HG02571 (cell line): ENCODE results near the gene MANSC1.
"Not testable (repeated sequence)": the region's sequence is repeated elsewhere in the genome, so short reads cannot be mapped to it uniquely, and the experiment has no call there.

Experiments
- ATAC-seq: cut with Tn5 transposase; IDR thresholded peaks from one replicate; pipeline ENCODE4 v1.9.1; 2021; ENCODE audit warnings: mild to moderate bottlenecking, moderate library complexity; ENCODE audit not compliant: unreplicated experiment

MANSC1 gene

GRCh38 chr12:12327802-12328201, 22.2 kb downstream of the MANSC1 start:
- ATAC-seq = no peak

DNA sequence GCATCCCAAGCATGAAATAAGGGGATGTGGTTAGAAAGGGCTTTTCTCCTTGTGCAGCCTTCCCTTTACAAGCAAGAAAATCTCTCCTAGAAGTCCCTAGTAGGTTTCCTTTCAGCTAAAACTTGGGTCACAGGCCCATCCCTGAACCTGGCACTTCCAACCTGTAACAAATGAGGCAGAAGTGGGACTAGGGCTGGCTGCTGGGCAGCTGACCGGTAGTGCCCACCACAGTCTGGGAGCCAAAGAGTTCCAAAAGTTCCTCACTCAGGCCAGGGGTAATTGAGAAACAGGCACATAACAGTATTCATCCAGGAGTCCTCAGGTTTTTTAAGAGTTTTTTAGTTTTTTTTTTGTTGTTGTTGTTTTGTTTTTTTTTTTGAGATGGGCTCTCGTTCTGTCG, 23.8 kb downstream of the MANSC1 start:
- no peak for ATAC-seq

- no peak for ATAC-seq
These were observed 26.5 kb downstream of the MANSC1 start for GRCh38 chr12:12323591-12323990.

- no peak for ATAC-seq
These were observed 26.9 kb downstream of the MANSC1 start for GRCh38 chr12:12323118-12323517.

GRCh38 chr12:12319451-12320183, 30.4 kb downstream of the MANSC1 start:
- no peak for ATAC-seq

- no peak for ATAC-seq
These were observed 34.2 kb downstream of the MANSC1 start for GRCh38 chr12:12315838-12316237.

DNA sequence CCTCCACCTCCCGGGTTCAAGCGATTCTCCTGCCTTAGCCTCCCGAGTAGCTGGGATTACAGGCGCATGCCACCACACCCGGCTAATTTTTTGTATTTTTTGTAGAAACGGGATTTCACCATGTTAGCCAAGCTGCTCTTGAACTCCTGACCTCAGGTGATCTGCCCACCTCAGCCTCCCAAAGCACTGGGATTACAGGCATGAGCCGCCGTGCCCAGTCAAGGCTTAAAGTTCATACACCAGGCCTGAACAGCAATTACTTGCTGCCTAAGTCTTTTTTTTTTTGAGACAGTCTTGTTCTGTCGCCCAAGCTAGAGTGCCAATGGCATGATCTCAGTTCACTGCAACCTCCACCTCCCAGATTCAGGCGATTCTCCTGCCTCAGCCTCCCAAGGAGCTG, 39.3 kb downstream of the MANSC1 start:
- ATAC-seq = not testable (repeated sequence)

DNA sequence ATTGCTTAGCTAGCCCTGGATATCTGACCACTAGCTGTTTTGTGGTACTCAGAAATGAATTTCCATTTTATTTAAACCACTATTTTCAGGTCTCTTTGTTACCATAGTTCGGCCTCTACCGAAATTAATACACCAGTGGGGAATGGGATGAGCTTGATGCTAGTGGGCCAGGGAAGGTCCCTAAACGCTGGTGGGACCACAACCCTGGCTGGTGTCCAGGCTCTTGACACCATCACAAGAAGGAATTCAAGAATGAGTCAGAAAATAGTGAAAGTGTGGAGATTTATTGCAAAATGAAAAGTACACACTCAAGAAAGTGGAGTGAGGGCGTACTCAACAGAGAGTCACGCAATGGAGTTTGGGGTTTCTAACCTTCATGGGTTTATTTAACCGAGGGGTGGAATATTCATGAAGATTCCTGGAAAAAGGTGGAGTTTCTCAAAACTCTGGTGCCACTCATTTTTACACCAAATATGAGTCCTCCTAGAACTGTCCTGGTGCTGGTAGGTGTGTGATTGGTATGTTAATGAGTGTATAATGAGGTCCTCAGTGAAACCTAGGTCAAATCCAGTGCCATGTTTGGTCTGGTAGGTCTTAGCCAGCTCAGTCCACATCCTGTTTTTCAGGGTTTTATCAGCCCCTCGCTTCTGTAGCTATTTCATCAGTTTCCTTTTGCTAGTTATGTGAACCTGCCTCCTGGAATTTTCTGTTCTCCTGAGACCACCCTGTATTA, 44.3 kb downstream of the MANSC1 start:
- ATAC-seq = no peak

GRCh38 chr12:12302976-12303375, 47.1 kb downstream of the MANSC1 start:
- ATAC-seq = no peak

DNA sequence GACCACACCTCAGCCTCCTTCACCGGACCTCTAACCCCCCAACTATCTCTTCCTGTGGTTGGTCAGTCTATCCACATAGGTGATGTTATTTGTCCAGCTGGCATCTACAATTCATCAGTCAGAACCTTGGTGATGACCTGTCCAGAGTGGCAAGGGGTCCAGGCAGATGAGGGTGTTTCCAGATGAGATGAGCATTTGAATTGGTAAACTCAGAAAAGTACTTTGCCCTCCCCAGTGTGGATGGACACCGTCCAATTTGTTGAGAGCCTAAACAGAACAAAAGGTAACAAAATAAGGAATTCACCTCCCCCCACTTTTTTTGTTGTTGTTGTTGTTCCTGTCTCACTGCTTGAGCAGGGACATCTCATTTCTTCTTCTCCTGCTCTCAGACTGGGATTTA, 48.9 kb downstream of the MANSC1 start:
- ATAC-seq = no peak

- ATAC-seq = no peak
These were observed 52.7 kb downstream of the MANSC1 start for GRCh38 chr12:12297201-12297830.

DNA sequence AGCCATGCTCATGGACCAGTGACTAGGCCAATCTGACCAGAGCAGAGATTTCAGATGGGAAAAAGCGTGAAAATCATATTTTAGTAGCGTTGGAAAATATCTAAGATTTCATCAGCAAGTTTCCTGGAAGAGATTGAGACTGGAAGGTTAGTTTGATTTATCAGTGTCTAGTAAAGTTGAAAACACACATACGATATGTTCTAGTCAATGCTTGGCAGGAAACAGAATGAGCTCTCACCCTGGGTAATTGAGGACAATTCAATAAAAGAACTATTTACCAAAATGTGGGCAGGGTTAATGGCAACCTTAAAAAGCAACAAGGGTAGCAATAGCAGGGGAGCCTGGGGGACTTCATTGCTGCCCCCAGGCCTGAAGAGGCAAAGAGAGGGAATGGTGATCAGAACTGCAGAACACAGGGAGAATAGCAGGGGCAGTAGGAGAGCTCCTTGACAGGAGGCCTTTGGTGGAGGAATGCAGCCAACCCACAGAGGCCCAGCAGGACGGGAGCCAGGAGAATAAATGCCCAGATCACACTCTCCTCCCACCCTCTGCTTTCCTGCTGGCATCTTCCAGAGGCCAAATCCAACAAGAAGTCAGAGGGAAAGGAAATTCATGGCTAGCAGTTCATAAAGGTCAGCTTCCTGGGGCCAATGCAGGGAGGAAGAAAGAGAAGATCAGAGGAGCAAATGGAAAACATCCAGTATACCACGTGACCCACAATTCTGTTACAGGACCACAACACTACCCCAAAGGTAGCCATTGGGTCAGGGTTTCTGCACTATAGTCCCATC, 55.6 kb downstream of the MANSC1 start:
- ATAC-seq = no peak

GRCh38 chr12:12290206-12290605, 59.8 kb downstream of the MANSC1 start:
- no peak for ATAC-seq

DNA sequence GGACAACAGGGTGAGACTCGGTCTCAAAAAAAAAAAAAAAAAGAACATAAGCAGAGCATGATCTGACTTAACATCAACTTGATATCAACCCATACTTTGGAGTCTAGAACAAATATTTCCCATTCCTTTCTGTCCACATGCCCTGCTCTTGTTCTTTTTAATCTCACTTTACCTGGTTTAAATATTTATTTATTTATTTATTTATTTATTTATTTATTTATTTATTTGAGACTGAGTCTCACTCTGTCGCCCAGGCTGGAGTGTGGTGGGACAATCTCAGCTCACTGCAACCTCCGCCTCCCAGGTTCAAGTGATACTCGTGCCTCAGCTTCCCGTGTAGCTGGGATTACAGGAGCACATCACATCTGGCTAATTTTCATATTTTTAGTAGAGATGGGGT, 63.6 kb downstream of the MANSC1 start:
- ATAC-seq = no peak

GRCh38 chr12:12282761-12283425, 67.1 kb downstream of the MANSC1 start:
- ATAC-seq = no peak

DNA sequence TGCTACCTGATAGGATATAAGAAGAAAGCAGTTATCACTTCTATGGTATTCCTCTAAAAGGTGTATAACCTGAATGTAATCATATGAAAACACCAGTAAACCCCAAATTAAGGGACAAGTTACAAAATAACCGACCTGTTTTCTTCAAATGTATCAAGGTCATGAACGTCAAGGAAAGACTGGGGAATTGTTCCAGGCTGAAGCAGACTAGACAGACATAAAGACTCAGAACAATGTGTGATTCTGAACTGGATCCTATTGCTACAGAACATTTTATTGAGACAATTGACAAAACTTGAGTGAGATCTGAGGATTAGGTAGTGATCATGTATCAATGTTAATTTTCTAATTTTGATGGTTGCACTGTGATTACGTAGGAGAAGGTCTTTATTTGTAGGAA, 67.8 kb downstream of the MANSC1 start:
- no peak for ATAC-seq

DNA sequence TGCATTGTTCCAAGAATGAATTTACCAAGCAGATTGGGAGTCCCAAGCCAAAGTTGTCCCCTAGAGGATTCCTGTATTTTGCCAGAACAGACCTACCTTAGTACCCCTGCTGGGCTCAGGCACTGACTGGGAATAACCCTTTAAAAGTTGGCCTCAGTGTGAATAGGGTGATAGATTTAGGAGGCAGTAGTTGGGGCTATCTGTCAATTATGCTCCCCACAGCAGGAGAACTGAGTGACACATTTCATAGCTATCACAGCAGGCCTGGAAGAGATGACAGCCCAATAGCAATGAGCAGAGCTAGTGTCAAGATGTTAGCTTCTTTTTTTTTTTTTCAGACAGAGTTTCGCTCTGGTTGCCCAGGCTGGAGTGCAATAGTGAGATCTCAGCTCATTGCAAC, 68.9 kb downstream of the MANSC1 start:
- no peak for ATAC-seq

DNA sequence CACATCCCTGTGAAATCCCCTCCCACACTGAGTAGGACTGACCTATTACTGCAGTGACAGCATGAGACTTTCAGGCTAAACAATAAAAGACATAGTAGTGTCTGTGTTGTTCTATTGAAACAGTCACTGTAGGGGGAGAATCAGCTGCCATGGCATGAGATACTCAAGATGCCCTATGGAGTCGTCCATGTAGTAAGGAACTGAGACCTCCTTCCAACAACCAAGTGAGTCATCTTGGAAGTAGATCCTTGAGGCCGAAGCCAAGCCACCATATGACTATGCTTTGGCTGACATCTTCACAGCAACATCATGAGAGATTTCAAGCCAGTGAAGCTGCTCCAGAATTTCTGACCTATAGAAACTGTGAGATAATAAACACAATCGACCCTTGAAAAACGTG, 71.1 kb downstream of the MANSC1 start:
- ATAC-seq = no peak
